Fibroblast of lung (primary cell): ENCODE results near the gene LILRA1. TPM values are rescaled to one million over a fixed set of nuclear protein-coding genes. Genes with fewer than 3 reads are reported as not detected.
"Not testable (repeated sequence)": the region's sequence is repeated elsewhere in the genome, so short reads cannot be mapped to it uniquely, and the experiment has no call there.

Experiments used
- DNase-seq, 2 donors: peaks; one replicate each; pipeline versions ENCODE4 v3.0.0 to v3.0.0-alpha.2; 2010; ENCODE audit warnings: low read depth in 2 of 2
- H2AFZ ChIP-seq: 2 replicates; pipeline ENCODE4 v1.5.1; 2012; ENCODE audit warnings: low read length, control low read depth, inconsistent platforms
- H3K27ac ChIP-seq: 2 replicates; pipeline ENCODE4 v1.5.1; 2011; ENCODE audit warnings: low read length, control low read depth; ENCODE audit not compliant: insufficient read depth
- H3K27me3 ChIP-seq: 2 replicates; pipeline ENCODE4 v1.5.1; 2011; ENCODE audit warnings: mild to moderate bottlenecking, low read length; ENCODE audit not compliant: control insufficient read depth, insufficient read depth
- H3K36me3 ChIP-seq: 2 replicates; pipeline ENCODE4 v1.5.1; 2011; ENCODE audit warnings: low read length; ENCODE audit not compliant: control insufficient read depth, insufficient read depth
- H3K4me1 ChIP-seq: 2 replicates; pipeline ENCODE4 v1.5.1; 2011; ENCODE audit warnings: low read length; ENCODE audit not compliant: control insufficient read depth, insufficient read depth; ENCODE audit errors: extremely low read depth
- H3K4me2 ChIP-seq: 2 replicates; pipeline ENCODE4 v1.5.1; 2011; ENCODE audit warnings: low read length, control low read depth; ENCODE audit not compliant: insufficient read depth; ENCODE audit errors: extremely low read depth
- H3K4me3 ChIP-seq, 4 experiments: fragments of 200-600 bp in 1 of 4; sonication (generic) in 1 of 4; replicated peaks in 1 of 4; 2 replicates each; pipeline ENCODE4 v1.5.1; 2011 to 2016; ENCODE audit warnings: low read length in 4 of 4, low read depth in 3 of 4, mild to moderate bottlenecking in 3 of 4, control low read depth in 2 of 4, inconsistent platforms in 1 of 4, mixed read lengths in 1 of 4; ENCODE audit not compliant: insufficient read depth in 1 of 4; ENCODE audit errors: control extremely low read depth in 1 of 4
- H3K79me2 ChIP-seq: 2 replicates; pipeline ENCODE4 v1.5.1; 2012; ENCODE audit warnings: mild to moderate bottlenecking, low read length, inconsistent platforms; ENCODE audit not compliant: control insufficient read depth, insufficient read depth
- H3K9ac ChIP-seq: 2 replicates; pipeline ENCODE4 v1.5.1; 2011; ENCODE audit warnings: mild to moderate bottlenecking, low read length, control low read depth; ENCODE audit not compliant: insufficient read depth
- H3K9me3 ChIP-seq: 2 replicates; pipeline ENCODE4 v1.5.1; 2012; ENCODE audit warnings: low read depth, low read length; ENCODE audit not compliant: control insufficient read depth, insufficient read depth
- H4K20me1 ChIP-seq: 2 replicates; pipeline ENCODE4 v1.5.1; 2011; ENCODE audit warnings: low read length; ENCODE audit not compliant: control insufficient read depth, insufficient read depth; ENCODE audit errors: extremely low read depth
- CTCF ChIP-seq, 2 donors: IDR thresholded peaks in 1 of 2; conservative IDR thresholded peaks in 1 of 2; 1 replicate in 1 of 2; 2 replicates in 1 of 2; pipeline ENCODE4 v1.5.1; 2011 to 2012; ENCODE audit warnings: low read length in 2 of 2, control low read depth in 1 of 2, inconsistent platforms in 1 of 2, low read depth in 1 of 2, mild to moderate bottlenecking in 1 of 2
- EZH2 ChIP-seq: IDR thresholded peaks from 2 replicates; pipeline ENCODE4 v1.5.1; 2012; ENCODE audit warnings: low read length, control low read depth, mild to moderate bottlenecking; ENCODE audit errors: missing control alignments
- polyA plus RNA-seq, 2 donors: library from polyadenylated mRNA; depleted of rRNA in 1 of 2; stranded (reverse) in 1 of 2; unstranded in 1 of 2; fragments of >200 nt; gene quantifications; 2 replicates each; pipeline ENCODE4 v1.2.1, GENCODE V29; 2011 to 2012; ENCODE audit warnings: missing spikeins in 1 of 2
- total RNA-seq: library from RNA; depleted of rRNA; stranded (reverse); fragments of >200 nt; gene quantifications from 2 replicates; pipeline ENCODE4 v1.2.1, GENCODE V29; 2014

Gene LILRA1
- total and polyA plus RNA-seq, 2 donors (not counting 1 experiment from before 2014, with no cell fraction given): not detected

DNA sequence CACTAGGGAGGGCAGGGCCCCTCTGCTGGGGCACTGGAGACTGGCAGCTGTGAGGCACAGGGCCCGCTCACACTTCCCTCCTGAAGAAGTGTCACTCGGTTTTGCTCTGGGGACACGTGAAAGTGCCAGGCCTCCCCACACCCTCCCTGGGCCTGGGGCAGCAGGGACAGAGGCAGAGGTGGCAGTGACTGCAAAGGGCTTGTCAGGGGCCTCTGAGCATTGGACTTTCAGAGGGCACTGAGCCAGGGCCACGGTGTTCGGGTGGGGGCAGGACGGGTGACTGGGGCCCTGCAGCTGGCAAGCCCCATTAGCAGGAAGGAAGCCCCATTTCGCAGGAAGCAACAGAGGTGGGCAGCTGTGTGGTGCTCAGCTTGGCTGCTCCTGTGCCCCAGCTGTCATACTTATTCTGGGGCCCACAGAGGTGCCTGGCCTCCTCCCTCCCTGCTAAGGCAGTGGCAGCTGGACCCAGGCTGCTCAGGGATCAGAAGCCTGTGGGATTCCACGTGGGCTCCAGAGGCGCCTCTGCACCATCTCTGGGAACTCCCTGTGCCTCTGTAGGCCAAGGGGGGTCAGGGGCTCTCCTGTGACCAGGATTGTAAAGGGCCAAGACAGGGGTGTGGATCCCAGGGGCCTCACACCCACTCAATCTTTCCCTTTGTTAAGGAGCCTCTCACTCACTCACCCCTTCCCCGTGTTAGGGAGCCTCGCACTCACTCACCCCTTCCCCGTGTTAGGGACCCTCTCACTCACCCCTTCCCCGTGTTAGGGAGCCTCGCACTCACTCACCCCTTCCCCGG is 31.7 kb downstream of the LILRA1 start:
- H3K27me3 ChIP-seq, H3K36me3 ChIP-seq, H4K20me1 ChIP-seq, H3K4me2 ChIP-seq, H3K9me3 ChIP-seq, H3K4me3 ChIP-seq, DNase-seq, H3K9ac ChIP-seq, H3K4me1 ChIP-seq, H2AFZ ChIP-seq, H3K79me2 ChIP-seq, H3K27ac ChIP-seq: not testable (repeated sequence)

GRCh38 chr19:54626757-54627156 is 33.3 kb downstream of the LILRA1 start:
- Histone ChIP-seq H2AFZ (no peak overlapping the region), H3K79me2 (no peaks in the 10 kb centered on the region), H3K36me3 (no peaks in the 10 kb centered on the region), H3K9me3 (no peaks in the 10 kb centered on the region), H3K9ac (no peak overlapping the region), H3K4me3 (no peak overlapping the region), H3K4me2 (no peak overlapping the region), H3K27me3 (no peaks in the 10 kb centered on the region), H3K4me1 (no peaks in the 10 kb centered on the region), H3K27ac (no peak overlapping the region), H4K20me1 (no peaks in the 10 kb centered on the region)
- TF ChIP-seq EZH2: no peak
- TF ChIP-seq CTCF (conservative IDR thresholded peaks at IDR 0.05 in 1 of 2, IDR thresholded peaks at IDR 0.05 in 1 of 2; ENCODE audit: low read depth in 1 of 2, low read length in 2 of 2): no peak
- no peak for DNase-seq

GRCh38 chr19:54627912-54628311 is 34.5 kb downstream of the LILRA1 start:
- H3K4me1 ChIP-seq, H3K36me3 ChIP-seq, H3K27ac ChIP-seq, H3K79me2 ChIP-seq, H3K4me3 ChIP-seq, H2AFZ ChIP-seq, DNase-seq, H3K9me3 ChIP-seq, H4K20me1 ChIP-seq, H3K27me3 ChIP-seq, H3K4me2 ChIP-seq, H3K9ac ChIP-seq: not testable (repeated sequence)

DNA sequence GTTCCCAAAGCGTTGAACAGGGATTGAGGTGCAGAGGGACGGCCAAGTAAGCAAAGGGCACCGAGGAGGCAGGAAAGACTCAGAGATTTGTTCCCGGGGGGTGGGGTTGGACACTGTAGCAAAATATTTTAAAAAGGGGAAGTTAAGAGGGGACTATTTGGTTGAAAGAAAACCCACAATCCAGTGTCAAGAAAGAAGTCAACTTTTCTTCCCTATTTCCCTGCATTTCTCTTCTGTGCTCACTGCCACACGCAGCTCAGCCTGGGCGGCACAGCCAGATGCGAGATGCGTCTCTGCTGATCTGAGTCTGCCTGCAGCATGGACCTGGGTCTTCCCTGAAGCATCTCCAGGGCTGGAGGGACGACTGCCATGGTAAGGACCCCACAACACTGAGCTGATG is 36.8 kb downstream of the LILRA1 start, which contains the start of gene LILRB1:
Gene LILRB1, plus strand, starts transcription at position 223 of the 400 bp plus-strand sequence. CDS start 590 bp downstream, outside the sequence.
- not testable (repeated sequence) for H3K79me2 ChIP-seq, DNase-seq, H4K20me1 ChIP-seq, H2AFZ ChIP-seq, H3K27ac ChIP-seq, H3K36me3 ChIP-seq, H3K9ac ChIP-seq, H3K27me3 ChIP-seq, H3K9me3 ChIP-seq, H3K4me3 ChIP-seq, H3K4me2 ChIP-seq, H3K4me1 ChIP-seq
